HG02642 (cell line): ENCODE data around the gene HS1BP3.

Experiments used
- ATAC-seq: cut with Tn5 transposase; IDR thresholded peaks from one replicate; pipeline ENCODE4 v1.9.1; 2021; ENCODE audit warnings: mild to moderate bottlenecking; ENCODE audit not compliant: unreplicated experiment, poor library complexity

The HS1BP3 gene

GRCh38 chr2:20648206-20648605, 2.7 kb downstream of the HS1BP3 start:
- ATAC-seq, result no peak

GRCh38 chr2:20647738-20648137, 3.2 kb downstream of the HS1BP3 start:
- no peak for ATAC-seq

GRCh38 chr2:20647211-20647610, 3.7 kb downstream of the HS1BP3 start:
- ATAC-seq, result no peak

GRCh38 chr2:20646446-20646845, 4.5 kb downstream of the HS1BP3 start:
- no peak for ATAC-seq

GRCh38 chr2:20645761-20646160, 5.1 kb downstream of the HS1BP3 start:
- no peak for ATAC-seq

- ATAC-seq, result no peak
These were observed 5.6 kb downstream of the HS1BP3 start for GRCh38 chr2:20645301-20645701.

- ATAC-seq, result no peak
These were observed 7.1 kb downstream of the HS1BP3 start for GRCh38 chr2:20643826-20644225.

GRCh38 chr2:20643060-20643459, 7.8 kb downstream of the HS1BP3 start:
- ATAC-seq, result no peak

GRCh38 chr2:20642055-20642971, 8.6 kb downstream of the HS1BP3 start:
- ATAC-seq, result peak; percentile 96

GRCh38 chr2:20641123-20641985, 9.5 kb downstream of the HS1BP3 start:
- ATAC-seq, result no peak

GRCh38 chr2:20640411-20641122, 10.3 kb downstream of the HS1BP3 start:
- ATAC-seq, result no peak

- ATAC-seq, result no peak
These were observed 12.1 kb downstream of the HS1BP3 start for GRCh38 chr2:20638646-20639430.

GRCh38 chr2:20638014-20638413, 12.9 kb downstream of the HS1BP3 start:
- no peak for ATAC-seq

GRCh38 chr2:20637147-20637546, 13.8 kb downstream of the HS1BP3 start:
- ATAC-seq, result no peak

GRCh38 chr2:20635675-20636584, 15.0 kb downstream of the HS1BP3 start:
- ATAC-seq, result peak; percentile 78

- no peak for ATAC-seq
These were observed 15.8 kb downstream of the HS1BP3 start for GRCh38 chr2:20635113-20635510.

- ATAC-seq, result no peak
These were observed 16.3 kb downstream of the HS1BP3 start for GRCh38 chr2:20634507-20635112.

- ATAC-seq, result no peak
These were observed 16.9 kb downstream of the HS1BP3 start for GRCh38 chr2:20633794-20634506.
